ENCODE results near the gene TMEM266. TPM values are rescaled to one million over a fixed set of nuclear protein-coding genes. Genes with fewer than 3 reads are reported as not detected.

Gene TMEM266
- polyA plus RNA-seq, 3 donors: not detected

DNA sequence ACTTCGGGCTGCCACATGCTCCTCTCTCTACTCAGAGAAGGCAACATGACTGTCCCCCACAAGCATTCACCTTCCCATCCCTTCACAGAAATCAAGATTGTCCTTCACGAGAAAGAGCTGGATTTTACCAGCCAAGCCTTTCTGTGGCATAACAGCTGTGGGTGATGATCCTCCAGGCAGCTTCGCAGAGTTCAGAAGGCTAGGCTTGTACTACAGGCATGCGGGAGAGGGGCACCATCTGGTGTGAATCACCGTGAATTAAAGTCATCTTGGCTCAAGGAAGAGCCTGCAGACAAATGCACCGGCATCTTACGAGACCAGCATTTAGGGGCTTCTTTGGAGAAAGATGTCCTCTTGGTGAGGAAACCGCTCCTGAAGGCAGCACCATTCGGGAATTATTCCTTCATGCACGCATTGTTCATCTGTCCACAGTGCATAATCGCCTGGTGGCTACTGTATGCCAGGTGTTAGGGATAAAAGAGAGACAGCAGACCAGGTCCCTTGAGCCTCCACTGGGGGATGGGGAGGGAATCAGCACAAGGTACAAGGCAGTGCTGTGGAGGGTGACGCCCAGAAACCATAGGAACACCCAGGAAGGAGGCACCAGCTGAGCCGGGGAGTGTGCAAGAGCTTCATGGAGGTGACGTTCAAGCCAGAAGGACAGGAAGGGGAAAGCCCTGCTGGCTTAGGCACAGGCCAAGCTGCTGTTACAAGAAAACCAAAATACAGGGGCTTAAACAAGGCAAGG, 108.6 kb downstream of the TMEM266 start:
- TF ChIP-seq CTCF (IDR thresholded peaks at IDR 0.05): no peak
- WGBS (ENCODE audit: insufficient coverage): 88% methylated on average over 13 of the region's 14 CpGs
- peaks cover 0 to 4% (median 0%) of the 10 kb centered on the region in 7 donors for H3K9me3 Mint-ChIP-seq
- H3K4me3 Mint-ChIP-seq: no peak overlapping the region
- H3K27me3 Mint-ChIP-seq (ENCODE audit: low read depth in 3 of 3): peaks cover 3 to 6% (median 4%) of the 10 kb centered on the region in 3 donors
- H3K27ac ChIP-seq (ENCODE audit: low read depth in 1 of 2, low read length in 2 of 2): no peak overlapping the region
- H3K4me3 ChIP-seq (replicated peaks in 1 of 3; ENCODE audit: low read depth in 2 of 3, low read length in 3 of 3): no peak overlapping the region
- DNase-seq: no peak
- H3K9ac ChIP-seq (ENCODE audit: insufficient read depth, low read length, poor library complexity, severe bottlenecking): no peak overlapping the region
- H3K36me3 Mint-ChIP-seq: no peaks in the 10 kb centered on the region
- peaks cover 30 to 32% of the 10 kb centered on the region in 2 donors for H3K4me1 ChIP-seq (ENCODE audit: control insufficient read depth in 1 of 2, insufficient read depth in 2 of 2, low read length in 2 of 2)
- intact Hi-C loops (cut with micrococcal nuclease): no loop called here
- no peaks in the 10 kb centered on the region for H3K9me3 ChIP-seq (replicated peaks in 1 of 2; ENCODE audit: control insufficient read depth in 1 of 2, insufficient read depth in 1 of 2, low read length in 2 of 2)
- H2AFZ ChIP-seq (ENCODE audit: insufficient read depth, low read depth, low read length, poor library complexity, severe bottlenecking): peak overlapping the region; percentile 69
- no peaks in the 10 kb centered on the region for H3K36me3 ChIP-seq (replicated peaks in 1 of 2; ENCODE audit: control insufficient read depth in 1 of 2, insufficient read depth in 2 of 2, low read length in 2 of 2)
- H4K20me1 ChIP-seq (ENCODE audit: insufficient read depth, low read length): no peaks in the 10 kb centered on the region
- no peaks in the 10 kb centered on the region for H3K79me2 ChIP-seq (ENCODE audit: insufficient read depth, low read length)
- H3K27ac Mint-ChIP-seq: no peak overlapping the region
- H3K4me2 ChIP-seq (replicated peaks; ENCODE audit: extremely low read depth, low read length, poor library complexity, severe bottlenecking): no peak overlapping the region
- no peaks in the 10 kb centered on the region for H3K27me3 ChIP-seq (ENCODE audit: control insufficient read depth in 2 of 2, insufficient read depth in 2 of 2, low read length in 2 of 2)
- peaks cover 30% of the 10 kb centered on the region for H3K4me1 Mint-ChIP-seq

DNA sequence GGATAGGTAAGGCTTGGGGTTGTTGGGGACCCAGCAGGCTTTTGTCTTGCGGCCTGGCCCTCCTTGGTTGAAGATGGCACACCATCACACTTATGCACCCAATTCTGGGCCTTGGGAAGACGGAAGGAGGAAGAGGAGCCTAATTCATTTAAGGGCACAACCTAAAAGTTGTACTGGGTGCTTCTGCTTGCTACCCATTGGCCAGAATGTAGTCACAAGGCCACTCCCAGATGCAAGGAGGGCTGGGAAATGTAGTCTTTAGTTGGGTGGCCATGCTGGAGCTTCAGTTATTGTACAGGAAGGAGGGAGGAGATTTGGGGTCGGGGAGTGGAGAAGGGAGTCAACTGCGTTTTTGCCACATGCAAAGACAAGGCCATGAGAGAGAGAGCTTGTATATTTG, 109.2 kb downstream of the TMEM266 start:
- Mint-ChIP-seq H3K36me3 (no peaks in the 10 kb centered on the region), H3K4me3 (peak overlapping the region in 1 of 2 donors; percentile 70), H3K4me1 (peaks cover 24% of the 10 kb centered on the region), H3K27ac (no peak overlapping the region), H3K9me3 (peaks cover 0 to 6% (median 2%) of the 10 kb centered on the region in 7 donors), H3K27me3 (ENCODE audit: low read depth in 3 of 3) (peaks cover 4 to 7% (median 5%) of the 10 kb centered on the region in 3 donors)
- WGBS (ENCODE audit: insufficient coverage): 60% methylated on average over 2 of the region's 4 CpGs
- peaks cover 24 to 25% of the 10 kb centered on the region in 2 donors for H3K4me1 ChIP-seq (ENCODE audit: control insufficient read depth in 1 of 2, insufficient read depth in 2 of 2, low read length in 2 of 2)
- intact Hi-C loops (cut with micrococcal nuclease): no loop called here
- no peak for TF ChIP-seq CTCF (IDR thresholded peaks at IDR 0.05)
- no peaks in the 10 kb centered on the region for H3K36me3 ChIP-seq (replicated peaks in 1 of 2; ENCODE audit: control insufficient read depth in 1 of 2, insufficient read depth in 2 of 2, low read length in 2 of 2)
- no peaks in the 10 kb centered on the region for H3K9me3 ChIP-seq (replicated peaks in 1 of 2; ENCODE audit: control insufficient read depth in 1 of 2, insufficient read depth in 1 of 2, low read length in 2 of 2)
- H3K27ac ChIP-seq (ENCODE audit: low read depth in 1 of 2, low read length in 2 of 2): no peak overlapping the region
- peak overlapping the region; percentile 69 for H2AFZ ChIP-seq (ENCODE audit: insufficient read depth, low read depth, low read length, poor library complexity, severe bottlenecking)
- DNase-seq: peak; percentile 24 to 52 (median 45)
- H3K9ac ChIP-seq (ENCODE audit: insufficient read depth, low read length, poor library complexity, severe bottlenecking): no peak overlapping the region
- peak overlapping the region; percentile 1 for H3K4me2 ChIP-seq (replicated peaks; ENCODE audit: extremely low read depth, low read length, poor library complexity, severe bottlenecking)
- H3K79me2 ChIP-seq (ENCODE audit: insufficient read depth, low read length): no peaks in the 10 kb centered on the region
- H3K27me3 ChIP-seq (ENCODE audit: control insufficient read depth in 2 of 2, insufficient read depth in 2 of 2, low read length in 2 of 2): no peaks in the 10 kb centered on the region
- H3K4me3 ChIP-seq (replicated peaks in 1 of 3; ENCODE audit: low read depth in 2 of 3, low read length in 3 of 3): no peak overlapping the region
- H4K20me1 ChIP-seq (ENCODE audit: insufficient read depth, low read length): no peaks in the 10 kb centered on the region

All from CD14-positive monocyte (primary cell).